CD4-positive, alpha-beta memory T cell (primary cell): ENCODE data around the gene TRIM41. TPM values are rescaled to one million over a fixed set of nuclear protein-coding genes. Genes with fewer than 3 reads are reported as not detected.
"Not testable (repeated sequence)": the region's sequence is repeated elsewhere in the genome, so short reads cannot be mapped to it uniquely, and the experiment has no call there.

Experiments
- CTCF ChIA-PET: fragments of 350-600 bp; sonication (Branson Sonifier 250); formaldehyde crosslinking; loops from one replicate; lab custom pipeline; 2021; ENCODE audit warnings: inconsistent platforms; ENCODE audit not compliant: partially characterized antibody; lab: Charles Lee
- POLR2A ChIA-PET: fragments of 350-600 bp; sonication (Branson Sonifier 250); formaldehyde crosslinking; loops from one replicate; lab custom pipeline; 2021; ENCODE audit not compliant: partially characterized antibody; lab: Charles Lee
- DNase-seq, 5 donors: peaks; one replicate each; pipeline versions ENCODE4 v3.0.0 to v3.0.0-alpha.2; 2020 to 2022; ENCODE audit warnings: mixed read lengths in 1 of 5
- H3K27ac ChIP-seq: one replicate; pipeline ENCODE4 v1.7.0; 2013; ENCODE audit warnings: low read depth, low read length
- H3K27me3 ChIP-seq: 2 replicates; pipeline ENCODE4 v1.7.0; 2013; ENCODE audit warnings: mild to moderate bottlenecking, low read length, moderate library complexity; ENCODE audit not compliant: insufficient read depth
- H3K36me3 ChIP-seq: 2 replicates; pipeline ENCODE4 v1.7.0; 2013; ENCODE audit warnings: mild to moderate bottlenecking, low read length, moderate library complexity; ENCODE audit not compliant: insufficient read depth
- H3K4me1 ChIP-seq: 2 replicates; pipeline ENCODE4 v1.7.0; 2013; ENCODE audit warnings: mild to moderate bottlenecking, low read length, moderate library complexity; ENCODE audit not compliant: insufficient read depth
- H3K4me3 ChIP-seq, 2 donors: one replicate each; pipeline ENCODE4 v1.7.0; 2013; ENCODE audit warnings: low read length in 2 of 2, mild to moderate bottlenecking in 1 of 2
- H3K9me3 ChIP-seq, 2 donors: one replicate each; pipeline ENCODE4 v1.7.0; 2013; ENCODE audit warnings: low read length in 2 of 2, control low read depth in 1 of 2; ENCODE audit not compliant: control insufficient read depth in 1 of 2
- H3K27ac Mint-ChIP-seq, 7 donors: one replicate each; pipeline ENCODE4 v1.8.0; 2020 to 2021; ENCODE audit warnings: mixed read lengths in 7 of 7, mild to moderate bottlenecking in 6 of 7, inconsistent platforms in 3 of 7, moderate library complexity in 3 of 7
- H3K27me3 Mint-ChIP-seq, 2 donors: one replicate each; pipeline ENCODE4 v1.8.0; 2020 to 2021; ENCODE audit warnings: mixed read lengths in 2 of 2
- H3K36me3 Mint-ChIP-seq, 2 donors: one replicate each; pipeline ENCODE4 v1.8.0; 2020 to 2021; ENCODE audit warnings: mixed read lengths in 2 of 2, inconsistent platforms in 1 of 2, mild to moderate bottlenecking in 1 of 2
- H3K4me1 Mint-ChIP-seq, 4 donors: one replicate each; pipeline ENCODE4 v1.8.0; 2020 to 2021; ENCODE audit warnings: mixed read lengths in 4 of 4, mild to moderate bottlenecking in 1 of 4
- H3K4me3 Mint-ChIP-seq, 8 donors: one replicate each; pipeline ENCODE4 v1.8.0; 2020 to 2021; ENCODE audit warnings: mixed read lengths in 8 of 8, mild to moderate bottlenecking in 7 of 8, moderate library complexity in 6 of 8, inconsistent platforms in 3 of 8
- H3K9me3 Mint-ChIP-seq, 8 donors: one replicate each; pipeline ENCODE4 v1.8.0; 2020 to 2021; ENCODE audit warnings: mixed read lengths in 8 of 8, mild to moderate bottlenecking in 5 of 8, inconsistent platforms in 3 of 8, moderate library complexity in 1 of 8
- intact Hi-C: fragments of 100-400 bp; cut with micrococcal nuclease; formaldehyde crosslinking; loops from one replicate; pipeline ENCODE4 v1.15.1; 2023
- polyA plus RNA-seq, 2 donors: library from polyadenylated mRNA; unstranded; fragments of 300-500 nt; fragmentation: Illumina TruSeq; gene quantifications; one replicate each; pipeline ENCODE4 v1.2.3, GENCODE V29; 2021
- total RNA-seq, 2 experiments: library from RNA; stranded (reverse); gene quantifications; one replicate each; pipeline ENCODE4 v1.2.3, GENCODE V29; 2021

The TRIM41 gene
- total and polyA plus RNA-seq, 4 experiments from 2014 or later: 1.7 to 40.7 (median 20.9) TPM

- ChIA-PET POLR2A (no interaction called here), CTCF (no interaction called here)
- Mint-ChIP-seq H3K27me3 (peaks cover 0 to 1% of the 10 kb centered on the region in 2 donors), H3K27ac (no peak overlapping the region), H3K4me1 (peaks cover 0 to 1% (median under 1%) of the 10 kb centered on the region in 4 donors), H3K4me3 (no peak overlapping the region), H3K9me3 (no peaks in the 10 kb centered on the region), H3K36me3 (no peaks in the 10 kb centered on the region)
- Histone ChIP-seq H3K27ac (no peak overlapping the region), H3K27me3 (no peaks in the 10 kb centered on the region), H3K9me3 (no peaks in the 10 kb centered on the region), H3K4me3 (no peak overlapping the region), H3K36me3 (no peaks in the 10 kb centered on the region), H3K4me1 (no peaks in the 10 kb centered on the region)
- DNase-seq: no peak
- intact Hi-C loops: no loop called here
Measured at GRCh38 chr5:181280251-181280762, 57.2 kb downstream of the TRIM41 start.

- H3K36me3 ChIP-seq: no peaks in the 10 kb centered on the region
- H3K36me3 Mint-ChIP-seq: no peaks in the 10 kb centered on the region
- no peak overlapping the region for H3K27ac Mint-ChIP-seq
- peaks cover 0 to 1% (median under 1%) of the 10 kb centered on the region in 4 donors for H3K4me1 Mint-ChIP-seq
- no peaks in the 10 kb centered on the region for H3K9me3 Mint-ChIP-seq
- H3K4me3 Mint-ChIP-seq: no peak overlapping the region
- intact Hi-C loops: no loop called here
- ChIA-PET POLR2A (no interaction called here), CTCF (no interaction called here)
- H3K27ac ChIP-seq: no peak overlapping the region
- H3K27me3 ChIP-seq: no peaks in the 10 kb centered on the region
- DNase-seq: no peak
- H3K4me1 ChIP-seq: no peaks in the 10 kb centered on the region
- H3K4me3 ChIP-seq: no peak overlapping the region
- peaks cover 0 to 1% of the 10 kb centered on the region in 2 donors for H3K27me3 Mint-ChIP-seq
- no peaks in the 10 kb centered on the region for H3K9me3 ChIP-seq
Measured at GRCh38 chr5:181281077-181281983, 58.2 kb downstream of the TRIM41 start.

GRCh38 chr5:181281984-181282316 lies 58.9 kb downstream of the TRIM41 start:
- Histone ChIP-seq H3K27me3 (no peaks in the 10 kb centered on the region), H3K9me3 (no peaks in the 10 kb centered on the region), H3K36me3 (no peaks in the 10 kb centered on the region), H3K4me1 (no peaks in the 10 kb centered on the region), H3K27ac (no peak overlapping the region), H3K4me3 (no peak overlapping the region)
- peaks cover 0 to 1% (median under 1%) of the 10 kb centered on the region in 4 donors for H3K4me1 Mint-ChIP-seq
- intact Hi-C loops: no loop called here
- H3K4me3 Mint-ChIP-seq: no peak overlapping the region
- H3K9me3 Mint-ChIP-seq: no peaks in the 10 kb centered on the region
- POLR2A ChIA-PET: no interaction called here
- no peak for DNase-seq
- peaks cover 0 to 1% of the 10 kb centered on the region in 2 donors for H3K27me3 Mint-ChIP-seq
- CTCF ChIA-PET: no interaction called here
- H3K36me3 Mint-ChIP-seq: no peaks in the 10 kb centered on the region
- no peak overlapping the region for H3K27ac Mint-ChIP-seq

- POLR2A ChIA-PET: not testable (repeated sequence)
Measured at GRCh38 chr5:181282415-181282814, 59.3 kb downstream of the TRIM41 start.

GRCh38 chr5:181282874-181283273 lies 59.8 kb downstream of the TRIM41 start:
- no peak overlapping the region for H3K27ac ChIP-seq
- intact Hi-C loops: no loop called here
- Mint-ChIP-seq H3K9me3 (no peaks in the 10 kb centered on the region), H3K4me3 (no peak overlapping the region), H3K36me3 (no peaks in the 10 kb centered on the region), H3K27me3 (peaks cover 0 to 1% of the 10 kb centered on the region in 2 donors), H3K27ac (no peak overlapping the region), H3K4me1 (peaks cover 0 to 1% (median under 1%) of the 10 kb centered on the region in 4 donors)
- H3K36me3 ChIP-seq: no peaks in the 10 kb centered on the region
- H3K9me3 ChIP-seq: no peaks in the 10 kb centered on the region
- POLR2A ChIA-PET: no interaction called here
- DNase-seq: no peak
- CTCF ChIA-PET: no interaction called here
- no peaks in the 10 kb centered on the region for H3K4me1 ChIP-seq
- H3K4me3 ChIP-seq: no peak overlapping the region
- no peaks in the 10 kb centered on the region for H3K27me3 ChIP-seq

More at GRCh38 chr5:181282415-181282814, 59.3 kb downstream of the TRIM41 start:
- H3K9me3 ChIP-seq, H3K4me1 Mint-ChIP-seq, H3K36me3 ChIP-seq, H3K4me1 ChIP-seq, H3K9me3 Mint-ChIP-seq, H3K27me3 ChIP-seq, intact Hi-C loops, H3K27ac Mint-ChIP-seq, H3K27me3 Mint-ChIP-seq, DNase-seq, H3K4me3 ChIP-seq, H3K27ac ChIP-seq, H3K36me3 Mint-ChIP-seq, H3K4me3 Mint-ChIP-seq, CTCF ChIA-PET: not testable (repeated sequence)

GRCh38 chr5:181283347-181283746 lies 60.3 kb downstream of the TRIM41 start:
- POLR2A ChIA-PET: no interaction called here

GRCh38 chr5:181283841-181284755 lies 61.0 kb downstream of the TRIM41 start:
- H3K36me3 ChIP-seq, H3K4me1 ChIP-seq, H3K27me3 ChIP-seq, H3K9me3 Mint-ChIP-seq, H3K9me3 ChIP-seq, H3K27ac ChIP-seq, H3K4me1 Mint-ChIP-seq, POLR2A ChIA-PET, CTCF ChIA-PET, H3K36me3 Mint-ChIP-seq, H3K4me3 ChIP-seq, DNase-seq, intact Hi-C loops, H3K27me3 Mint-ChIP-seq, H3K4me3 Mint-ChIP-seq: not testable (repeated sequence)
- peak overlapping the region in 3 of 7 donors; percentile 36 to 42 (median 38) for H3K27ac Mint-ChIP-seq

More at GRCh38 chr5:181283347-181283746, 60.3 kb downstream of the TRIM41 start:
- H3K9me3 ChIP-seq: no peaks in the 10 kb centered on the region
- H3K27me3 ChIP-seq: no peaks in the 10 kb centered on the region
- CTCF ChIA-PET: no interaction called here
- H3K4me3 ChIP-seq: no peak overlapping the region
- no peak overlapping the region for H3K27ac ChIP-seq
- H3K4me1 ChIP-seq: no peaks in the 10 kb centered on the region
- intact Hi-C loops: no loop called here
- H3K36me3 ChIP-seq: no peaks in the 10 kb centered on the region
- Mint-ChIP-seq H3K9me3 (no peaks in the 10 kb centered on the region), H3K27me3 (peaks cover 0 to 1% of the 10 kb centered on the region in 2 donors), H3K36me3 (no peaks in the 10 kb centered on the region), H3K4me1 (peaks cover 0 to 1% (median under 1%) of the 10 kb centered on the region in 4 donors), H3K4me3 (no peak overlapping the region), H3K27ac (no peak overlapping the region)
- DNase-seq: no peak
